ENCODE results near the gene SPAST. TPM values are rescaled to one million over a fixed set of nuclear protein-coding genes. Genes with fewer than 3 reads are reported as not detected.
A peak's percentile ranks its signal among the peaks of the same experiment; 100 is the strongest.
"Not testable (repeated sequence)": the region's sequence is repeated elsewhere in the genome, so short reads cannot be mapped to it uniquely, and the experiment has no call there.

Gene SPAST
- total RNA-seq, 4 donors from 2014 or later: 18.2 to 46.9 (median 23.4) TPM

DNA sequence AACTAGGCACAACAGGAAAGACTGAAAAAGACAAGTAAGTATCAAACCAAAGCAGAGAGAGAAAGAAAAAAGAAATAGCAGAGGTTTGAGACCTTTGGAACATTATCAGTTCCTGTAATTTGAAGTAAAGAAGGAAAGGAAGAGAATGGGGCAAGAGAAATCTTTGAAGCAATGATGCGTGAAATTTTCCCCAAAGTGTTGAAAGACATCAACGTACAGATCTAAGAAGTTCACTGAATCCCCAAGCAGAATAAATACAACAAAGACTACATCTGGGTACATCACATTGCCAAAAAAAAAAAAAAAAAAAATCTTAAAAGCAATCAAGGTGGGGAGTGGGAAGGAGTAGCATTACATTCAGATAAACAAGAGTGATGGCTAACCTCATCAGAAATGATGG is 96.3 kb downstream of the SPAST start:
- no peaks in the 10 kb centered on the region for H3K27me3 ChIP-seq
- no peak for TF ChIP-seq CTCF (IDR thresholded peaks at IDR 0.05)
- no peak for TF ChIP-seq POLR2A (IDR thresholded peaks at IDR 0.05)
- H3K9me3 ChIP-seq: no peaks in the 10 kb centered on the region
- no peak overlapping the region for H3K27ac ChIP-seq
- H3K4me3 ChIP-seq: no peak overlapping the region
- no peaks in the 10 kb centered on the region for H3K4me1 ChIP-seq
- no peak for DNase-seq
- H3K36me3 ChIP-seq: peaks cover 0 to 19% (median 0%) of the 10 kb centered on the region in 3 donors

DNA sequence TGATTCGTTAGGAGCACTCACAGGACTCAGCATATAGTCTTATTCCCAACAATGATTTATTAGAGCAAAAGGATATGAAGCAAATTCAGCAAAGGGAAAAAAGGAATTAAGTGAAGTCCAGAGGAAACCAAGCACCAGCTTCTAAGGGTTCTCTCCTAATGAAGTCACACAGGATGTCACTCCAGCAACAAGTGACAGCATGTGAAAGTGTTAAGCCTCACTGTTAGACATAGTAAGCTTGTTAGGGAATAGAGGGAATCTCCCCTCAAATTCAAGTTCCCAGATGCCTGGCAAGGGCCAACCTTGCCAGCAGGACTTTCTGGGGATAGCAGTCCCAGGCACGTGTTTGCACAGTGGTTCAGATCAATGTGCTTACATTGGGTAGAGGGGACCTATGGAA is 97.9 kb downstream of the SPAST start:
- Histone ChIP-seq H3K27ac (no peak overlapping the region), H3K9me3 (no peaks in the 10 kb centered on the region), H3K36me3 (peaks cover 0 to 6% (median 0%) of the 10 kb centered on the region in 3 donors), H3K4me1 (peaks cover 0 to 1% (median under 1%) of the 10 kb centered on the region in 4 donors), H3K27me3 (no peaks in the 10 kb centered on the region), H3K4me3 (no peak overlapping the region)
- TF ChIP-seq POLR2A (IDR thresholded peaks at IDR 0.05) (no peak), CTCF (IDR thresholded peaks at IDR 0.05) (no peak)
- DNase-seq: no peak

DNA sequence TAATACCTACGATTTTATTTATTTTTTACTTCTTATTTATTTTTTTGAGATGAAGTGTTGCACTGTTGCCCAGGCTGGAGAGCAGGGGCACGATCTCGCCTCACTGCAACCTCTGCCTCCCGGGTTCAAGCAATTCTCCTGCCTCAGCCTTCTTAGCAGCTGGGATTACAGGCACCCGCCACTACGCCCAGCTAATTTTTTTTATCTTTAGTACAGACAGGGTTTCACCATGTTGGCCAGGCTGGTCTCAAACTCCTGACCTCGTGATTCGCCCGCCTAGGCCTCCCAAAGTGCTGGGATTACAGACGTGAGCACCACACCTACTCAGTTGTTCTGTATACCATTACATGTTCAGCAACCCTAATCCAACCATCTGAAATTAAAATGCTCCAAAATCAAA is 100.9 kb downstream of the SPAST start:
- H3K27me3 ChIP-seq, H3K4me1 ChIP-seq, DNase-seq, H3K4me3 ChIP-seq, H3K27ac ChIP-seq, H3K9me3 ChIP-seq, H3K36me3 ChIP-seq: not testable (repeated sequence)

DNA sequence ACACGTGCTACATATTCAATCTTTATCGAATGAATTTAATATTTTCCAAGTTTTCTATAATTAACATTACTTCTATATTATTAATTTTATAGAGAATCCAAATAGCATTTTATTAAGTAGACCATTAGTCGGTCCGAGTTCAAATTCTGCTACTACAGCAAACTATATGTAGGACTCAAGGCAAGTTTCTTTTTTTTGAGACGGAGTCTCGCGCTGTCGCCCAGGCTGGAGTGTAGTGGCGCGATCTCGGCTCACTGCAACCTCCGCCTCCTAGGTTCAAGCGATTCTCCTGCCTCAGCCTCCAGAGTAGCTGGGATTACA is 101.6 kb downstream of the SPAST start:
- Histone ChIP-seq H3K4me3 (peak overlapping the region; percentile 68 to 76 (median 72)), H3K27ac (peak overlapping the region; percentile 81 to 92 (median 84))
- H3K4me1 ChIP-seq, H3K27me3 ChIP-seq, DNase-seq, H3K36me3 ChIP-seq, H3K9me3 ChIP-seq: not testable (repeated sequence)

GRCh38 chr2:32166115-32166574 is 102.8 kb downstream of the SPAST start:
- Histone ChIP-seq H3K4me1 (peaks cover 0 to 10% (median 2%) of the 10 kb centered on the region in 4 donors), H3K27ac (peak overlapping the region; percentile 81 to 92 (median 84)), H3K9me3 (no peaks in the 10 kb centered on the region), H3K27me3 (no peaks in the 10 kb centered on the region), H3K4me3 (peak overlapping the region; percentile 68 to 76 (median 72)), H3K36me3 (no peaks in the 10 kb centered on the region)
- no peak for TF ChIP-seq CTCF (IDR thresholded peaks at IDR 0.05)
- TF ChIP-seq POLR2A (IDR thresholded peaks at IDR 0.05): no peak
- no peak for DNase-seq

- H3K9me3 ChIP-seq: no peaks in the 10 kb centered on the region
- peaks cover 0 to 10% (median 2%) of the 10 kb centered on the region in 4 donors for H3K4me1 ChIP-seq
- no peak overlapping the region for H3K27ac ChIP-seq
- H3K27me3 ChIP-seq: no peaks in the 10 kb centered on the region
- no peak overlapping the region for H3K4me3 ChIP-seq
- no peak for DNase-seq
- peaks cover 0 to 12% (median 0%) of the 10 kb centered on the region in 3 donors for H3K36me3 ChIP-seq
- TF ChIP-seq POLR2A (IDR thresholded peaks at IDR 0.05): no peak
Measured at GRCh38 chr2:32168513-32168912, 105.2 kb downstream of the SPAST start.

- Histone ChIP-seq H3K4me1 (no peaks in the 10 kb centered on the region), H3K27ac (no peak overlapping the region), H3K27me3 (no peaks in the 10 kb centered on the region), H3K4me3 (no peak overlapping the region), H3K9me3 (no peaks in the 10 kb centered on the region), H3K36me3 (peaks cover 0 to 44% (median 4%) of the 10 kb centered on the region in 3 donors)
- TF ChIP-seq POLR2A (IDR thresholded peaks at IDR 0.05): no peak
- no peak for TF ChIP-seq CTCF (IDR thresholded peaks at IDR 0.05)
- no peak for DNase-seq
Measured at GRCh38 chr2:32172870-32173269, 109.5 kb downstream of the SPAST start.

Measured in Peyer's patch (tissue), 4 donors.